ENCODE data around the gene GAL3ST2.

Gene GAL3ST2

DNA sequence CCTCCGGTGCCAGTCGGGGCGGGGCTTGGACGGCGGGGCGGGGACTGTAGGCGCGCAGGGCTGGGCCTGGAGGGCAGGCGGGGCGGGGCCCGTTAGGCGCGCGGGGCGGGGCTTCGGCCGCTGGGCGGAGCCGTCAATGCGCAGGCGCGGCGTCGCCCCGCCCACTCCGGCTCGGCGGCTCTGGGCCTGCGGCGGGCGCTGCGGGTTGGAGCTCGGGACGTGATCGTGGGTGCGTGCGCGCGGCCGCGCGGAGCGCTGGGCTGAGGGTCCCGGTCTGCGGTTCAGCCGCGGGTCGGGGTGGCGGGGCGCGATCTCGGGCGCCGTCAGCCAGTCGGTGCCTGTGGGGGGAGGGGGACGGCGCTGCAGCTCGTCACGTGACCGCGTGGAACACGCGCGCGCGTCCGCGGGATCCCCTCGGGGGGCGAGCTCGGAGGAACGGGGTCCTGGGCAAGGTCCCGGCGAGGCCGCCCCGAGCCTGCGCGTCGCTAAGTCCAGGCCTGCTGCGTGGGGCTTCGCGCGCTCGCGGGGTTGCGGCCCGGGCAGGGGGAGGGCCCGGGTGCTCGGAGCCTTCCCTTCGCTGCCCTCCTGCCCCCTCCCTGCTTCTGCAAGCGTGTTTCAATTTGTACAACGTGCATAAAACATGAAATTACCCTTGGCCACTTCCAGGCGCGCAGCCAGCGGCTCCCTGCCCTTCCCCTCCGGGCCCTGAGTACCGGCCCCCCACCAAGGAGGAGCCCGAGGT is 42.0 kb upstream of the GAL3ST2 start, which contains the start of gene D2HGDH (continued):
- TF ChIP-seq, protein P1, sequence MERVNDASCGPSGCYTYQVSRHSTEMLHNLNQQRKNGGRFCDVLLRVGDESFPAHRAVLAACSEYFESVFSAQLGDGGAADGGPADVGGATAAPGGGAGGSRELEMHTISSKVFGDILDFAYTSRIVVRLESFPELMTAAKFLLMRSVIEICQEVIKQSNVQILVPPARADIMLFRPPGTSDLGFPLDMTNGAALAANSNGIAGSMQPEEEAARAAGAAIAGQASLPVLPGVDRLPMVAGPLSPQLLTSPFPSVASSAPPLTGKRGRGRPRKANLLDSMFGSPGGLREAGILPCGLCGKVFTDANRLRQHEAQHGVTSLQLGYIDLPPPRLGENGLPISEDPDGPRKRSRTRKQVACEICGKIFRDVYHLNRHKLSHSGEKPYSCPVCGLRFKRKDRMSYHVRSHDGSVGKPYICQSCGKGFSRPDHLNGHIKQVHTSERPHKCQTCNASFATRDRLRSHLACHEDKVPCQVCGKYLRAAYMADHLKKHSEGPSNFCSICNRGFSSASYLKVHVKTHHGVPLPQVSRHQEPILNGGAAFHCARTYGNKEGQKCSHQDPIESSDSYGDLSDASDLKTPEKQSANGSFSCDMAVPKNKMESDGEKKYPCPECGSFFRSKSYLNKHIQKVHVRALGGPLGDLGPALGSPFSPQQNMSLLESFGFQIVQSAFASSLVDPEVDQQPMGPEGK (CRISPR knock-in tag; IDR thresholded peaks at IDR 0.05; ENCODE audit: borderline replicate concordance) = no peak
- peak; percentile 21; the same call in 1 of the 2 replicates for TF ChIP-seq SNAI2 (CRISPR knock-in tag; IDR thresholded peaks at IDR 0.05)

DNA sequence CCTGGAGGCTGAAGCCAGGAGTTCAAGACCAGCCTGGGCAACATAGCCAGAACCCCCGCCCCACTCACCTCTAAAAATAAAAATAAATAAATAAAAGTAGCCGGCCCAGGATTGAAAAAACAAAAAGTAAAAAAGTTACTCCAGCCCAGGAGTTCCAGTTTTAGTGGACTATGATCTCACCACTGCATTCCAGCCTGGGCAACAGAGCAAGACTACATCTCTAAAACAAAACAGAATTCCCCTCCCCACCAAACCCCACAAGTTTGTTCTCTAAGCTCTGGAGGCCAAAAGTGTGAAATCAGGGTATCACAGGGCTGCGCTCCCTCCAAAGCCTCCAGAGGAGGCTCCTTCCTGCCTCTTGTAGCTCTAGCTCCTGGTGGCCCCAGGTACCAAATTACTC is 40.5 kb upstream of the GAL3ST2 start:
- TF ChIP-seq TOX (CRISPR knock-in tag; IDR thresholded peaks at IDR 0.05; ENCODE audit: borderline replicate concordance) (no peak), ZNF565 (CRISPR knock-in tag; conservative IDR thresholded peaks at IDR 0.05; ENCODE audit: low read depth) (no peak), BACH2 (CRISPR knock-in tag; IDR thresholded peaks at IDR 0.05; ENCODE audit: borderline replicate concordance) (no peak), CSDC2 (CRISPR knock-in tag; IDR thresholded peaks at IDR 0.05) (no peak), ISL1 (CRISPR knock-in tag; IDR thresholded peaks at IDR 0.05) (no peak), ZNF70 (CRISPR knock-in tag; IDR thresholded peaks at IDR 0.05) (no peak), TSHZ2 (CRISPR knock-in tag; IDR thresholded peaks at IDR 0.05) (no peak), TCF4 (CRISPR knock-in tag; IDR thresholded peaks at IDR 0.05; ENCODE audit: borderline replicate concordance) (no peak)
- TF ChIP-seq, protein P1 (CRISPR knock-in tag; IDR thresholded peaks at IDR 0.05; ENCODE audit: borderline replicate concordance) = no peak
- no peak for ATAC-seq

DNA sequence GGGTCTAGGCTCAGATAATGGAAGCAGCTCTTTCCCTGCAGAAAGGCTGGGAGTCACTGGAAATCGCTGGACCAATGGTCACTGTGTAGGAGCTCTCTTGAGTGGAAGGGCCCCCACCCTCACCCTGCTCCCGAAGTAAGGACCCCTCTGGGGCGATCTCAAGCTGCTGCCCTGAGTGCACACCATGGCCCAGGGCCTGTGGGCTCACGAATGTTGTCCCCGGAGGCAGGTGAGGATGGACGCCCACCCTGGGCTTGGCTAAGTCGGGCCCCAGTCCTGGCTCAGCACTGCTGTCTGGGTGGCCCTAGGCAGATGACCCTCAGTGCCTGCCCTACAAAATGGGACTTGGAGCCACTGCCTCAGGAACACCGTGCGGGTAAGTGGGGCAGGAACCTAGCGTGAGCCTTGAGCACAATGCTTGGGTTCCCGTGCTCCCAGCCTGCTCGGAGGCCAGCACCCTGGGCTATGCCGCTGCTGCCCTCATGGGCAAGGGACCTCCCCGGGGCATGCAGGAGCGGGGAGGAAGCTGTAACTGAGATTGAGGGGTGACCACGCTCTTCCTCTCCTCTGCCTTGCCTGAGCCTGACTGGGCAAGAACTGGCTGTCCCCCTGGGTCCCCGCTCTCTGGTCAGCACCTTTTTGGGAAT is 38.5 kb upstream of the GAL3ST2 start:
- ATAC-seq = no peak
- TF ChIP-seq, protein P2, sequence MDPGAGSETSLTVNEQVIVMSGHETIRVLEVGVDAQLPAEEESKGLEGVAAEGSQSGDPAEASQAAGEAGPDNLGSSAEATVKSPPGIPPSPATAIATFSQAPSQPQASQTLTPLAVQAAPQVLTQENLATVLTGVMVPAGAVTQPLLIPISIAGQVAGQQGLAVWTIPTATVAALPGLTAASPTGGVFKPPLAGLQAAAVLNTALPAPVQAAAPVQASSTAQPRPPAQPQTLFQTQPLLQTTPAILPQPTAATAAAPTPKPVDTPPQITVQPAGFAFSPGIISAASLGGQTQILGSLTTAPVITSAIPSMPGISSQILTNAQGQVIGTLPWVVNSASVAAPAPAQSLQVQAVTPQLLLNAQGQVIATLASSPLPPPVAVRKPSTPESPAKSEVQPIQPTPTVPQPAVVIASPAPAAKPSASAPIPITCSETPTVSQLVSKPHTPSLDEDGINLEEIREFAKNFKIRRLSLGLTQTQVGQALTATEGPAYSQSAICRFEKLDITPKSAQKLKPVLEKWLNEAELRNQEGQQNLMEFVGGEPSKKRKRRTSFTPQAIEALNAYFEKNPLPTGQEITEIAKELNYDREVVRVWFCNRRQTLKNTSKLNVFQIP (CRISPR knock-in tag; IDR thresholded peaks at IDR 0.05; ENCODE audit: borderline replicate concordance, low read depth) = no peak
- no peak for TF ChIP-seq ESRRG (CRISPR knock-in tag; IDR thresholded peaks at IDR 0.05)
- no peak for TF ChIP-seq OSR1 (CRISPR knock-in tag; IDR thresholded peaks at IDR 0.05)
- TF ChIP-seq ZFP30 (CRISPR knock-in tag; IDR thresholded peaks at IDR 0.05) = no peak
- no peak for TF ChIP-seq ZC3H10 (CRISPR knock-in tag; IDR thresholded peaks at IDR 0.05)
- no peak for TF ChIP-seq CSDC2 (CRISPR knock-in tag; IDR thresholded peaks at IDR 0.05)
- no peak for TF ChIP-seq ISL1 (CRISPR knock-in tag; IDR thresholded peaks at IDR 0.05)
- TF ChIP-seq PPARA (CRISPR knock-in tag; IDR thresholded peaks at IDR 0.05; ENCODE audit: borderline replicate concordance) = no peak

DNA sequence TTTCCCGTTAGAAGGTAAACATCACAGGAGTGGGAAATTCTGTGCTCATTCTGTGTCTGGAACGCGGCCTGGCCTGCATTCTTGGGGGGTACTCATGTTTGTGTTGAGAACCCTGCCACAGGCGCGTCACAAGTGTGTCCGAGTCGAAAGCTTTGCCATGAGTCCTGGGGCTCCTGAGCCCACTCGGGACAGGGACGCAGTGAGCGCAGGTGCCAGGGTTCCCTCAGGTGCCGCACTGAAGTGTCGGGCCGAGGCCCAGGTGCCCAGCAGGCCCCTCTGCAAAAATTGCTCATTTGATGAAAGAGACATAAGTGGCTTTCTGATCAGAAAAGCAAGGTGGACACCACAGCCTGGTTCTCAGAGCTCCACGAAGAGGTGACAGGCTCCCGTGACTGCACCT is 37.4 kb upstream of the GAL3ST2 start:
- TF ChIP-seq ZFP30 (CRISPR knock-in tag; IDR thresholded peaks at IDR 0.05) = no peak
- no peak for TF ChIP-seq ZNF565 (CRISPR knock-in tag; conservative IDR thresholded peaks at IDR 0.05; ENCODE audit: low read depth)
- no peak for TF ChIP-seq TCF4 (CRISPR knock-in tag; IDR thresholded peaks at IDR 0.05; ENCODE audit: borderline replicate concordance)
- no peak for TF ChIP-seq TOX (CRISPR knock-in tag; IDR thresholded peaks at IDR 0.05; ENCODE audit: borderline replicate concordance)
- TF ChIP-seq ZNF8 (CRISPR knock-in tag; IDR thresholded peaks at IDR 0.05) = no peak
- TF ChIP-seq ISL1 (CRISPR knock-in tag; IDR thresholded peaks at IDR 0.05) = no peak
- TF ChIP-seq CSRNP3 (CRISPR knock-in tag; IDR thresholded peaks at IDR 0.05) = no peak
- no peak for TF ChIP-seq RARB (CRISPR knock-in tag; IDR thresholded peaks at IDR 0.05)
- no peak for TF ChIP-seq ZFP3 (CRISPR knock-in tag; IDR thresholded peaks at IDR 0.05)
- TF ChIP-seq ESRRG (CRISPR knock-in tag; IDR thresholded peaks at IDR 0.05) = no peak
- TF ChIP-seq, protein P2 (CRISPR knock-in tag; IDR thresholded peaks at IDR 0.05; ENCODE audit: borderline replicate concordance, low read depth) = no peak
- no peak for TF ChIP-seq SNAI2 (CRISPR knock-in tag; IDR thresholded peaks at IDR 0.05)
- TF ChIP-seq ZC3H10 (CRISPR knock-in tag; IDR thresholded peaks at IDR 0.05) = no peak
- no peak for TF ChIP-seq ARNTL (CRISPR knock-in tag; IDR thresholded peaks at IDR 0.05; ENCODE audit: borderline replicate concordance, low read depth)
- no peak for TF ChIP-seq BACH2 (CRISPR knock-in tag; IDR thresholded peaks at IDR 0.05; ENCODE audit: borderline replicate concordance)
- ATAC-seq = no peak

Data from SK-N-SH treated with all-trans-retinoic acid at 6 μM for 48 hours (cell line).